ENCODE results near the gene DDX51.
"Not testable (repeated sequence)": the region's sequence is repeated elsewhere in the genome, so short reads cannot be mapped to it uniquely, and the experiment has no call there.

Gene DDX51

DNA sequence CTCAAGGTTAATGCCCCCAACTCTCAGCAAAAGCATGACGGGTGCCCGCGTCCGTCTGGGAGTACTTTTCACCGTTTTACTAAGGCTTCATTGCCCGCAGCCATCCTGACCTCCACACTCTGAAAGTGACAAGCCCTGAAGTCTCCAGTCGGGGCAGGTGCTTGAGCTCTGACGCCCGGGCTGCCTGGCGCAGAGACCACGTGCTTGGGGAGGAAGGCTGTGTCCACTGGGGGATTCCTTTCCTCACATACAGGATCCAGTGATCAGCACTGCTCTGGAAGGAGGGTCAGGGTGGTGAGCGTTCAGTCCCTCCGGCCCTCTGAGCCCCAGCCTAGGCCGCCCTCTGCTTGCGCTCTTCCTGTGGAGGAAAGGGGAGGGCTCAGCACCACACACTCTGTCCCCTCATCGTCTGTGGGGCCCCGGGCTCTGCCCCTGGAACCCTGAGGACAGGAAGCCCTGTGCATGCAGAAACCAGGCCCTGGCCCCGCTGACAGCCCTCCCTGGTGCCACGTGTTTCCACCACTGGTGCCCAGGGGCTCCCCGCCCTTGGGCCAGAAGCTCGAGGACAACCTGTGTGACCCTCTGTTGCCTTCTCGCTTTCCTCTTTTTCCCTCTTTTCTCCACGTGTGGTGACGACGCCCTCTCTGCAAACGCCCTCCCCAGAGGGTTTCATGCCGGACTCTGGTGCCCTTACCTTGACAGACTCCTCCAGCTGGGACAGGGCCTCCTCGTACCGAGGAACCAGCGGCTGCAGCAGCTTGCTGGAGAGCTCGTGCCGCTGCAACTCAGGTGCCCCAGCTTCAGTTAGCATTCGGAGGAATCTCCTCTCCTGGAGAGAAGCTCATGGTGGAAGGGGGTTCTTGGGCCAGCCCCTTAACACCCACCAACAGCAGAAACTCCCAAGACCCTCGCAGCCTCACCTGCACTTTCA lies 4.9 kb downstream of the DDX51 start:
- DNase-seq = no peak

DNA sequence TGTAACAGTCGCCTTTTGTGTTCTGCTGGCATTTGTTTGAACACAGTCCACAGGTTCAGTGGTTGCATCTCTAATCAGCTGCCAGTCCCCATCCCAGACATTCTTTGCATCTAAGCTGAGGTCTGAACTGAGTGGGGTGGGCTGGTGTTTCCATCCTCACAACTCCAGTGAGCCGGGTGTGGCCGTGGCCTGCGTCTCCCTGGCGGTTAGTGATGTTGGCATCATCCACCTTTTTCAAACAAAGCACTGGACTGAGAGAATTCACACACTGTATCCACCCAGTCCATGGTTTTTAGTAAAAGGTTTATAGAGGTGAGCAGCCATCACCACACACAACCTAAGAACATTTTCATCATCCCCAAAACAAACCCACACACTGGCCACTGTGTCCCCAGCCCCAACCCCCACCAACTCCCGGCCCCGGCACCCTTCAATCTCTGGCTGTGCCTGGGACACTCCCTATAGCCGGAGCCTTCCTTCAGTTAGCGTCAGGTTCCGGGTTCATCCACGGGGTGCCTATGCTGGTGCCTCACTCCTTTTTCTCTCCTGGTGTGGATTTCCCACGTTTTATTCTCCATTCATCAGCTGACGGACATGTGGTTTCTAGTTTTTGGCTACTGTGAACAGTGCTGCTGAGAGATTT lies 6.5 kb downstream of the DDX51 start:
- DNase-seq = no peak

GRCh38 chr12:132136226-132136625 lies 7.9 kb downstream of the DDX51 start:
- not testable (repeated sequence) for DNase-seq

DNA sequence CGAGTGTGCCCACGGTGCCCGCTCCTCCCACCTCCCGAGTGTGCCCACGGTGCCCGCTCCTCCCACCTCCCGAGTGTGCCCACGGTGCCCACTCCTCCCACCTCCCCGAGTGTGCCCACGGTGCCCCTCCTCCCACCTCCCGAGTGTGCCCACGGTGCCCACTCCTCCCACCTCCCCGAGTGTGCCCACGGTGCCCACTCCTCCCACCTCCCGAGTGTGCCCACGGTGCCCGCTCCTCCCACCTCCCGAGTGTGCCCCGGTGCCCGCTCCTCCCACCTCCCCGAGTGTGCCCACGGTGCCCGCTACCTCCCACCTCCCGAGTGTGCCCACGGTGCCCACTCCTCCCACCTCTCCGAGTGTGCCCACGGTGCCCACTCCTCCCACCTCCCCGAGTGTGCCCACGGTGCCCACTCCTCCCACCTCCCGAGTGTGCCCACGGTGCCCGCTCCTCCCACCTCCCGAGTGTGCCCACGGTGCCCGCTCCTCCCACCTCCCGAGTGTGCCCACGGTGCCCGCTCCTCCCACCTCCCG lies 9.4 kb downstream of the DDX51 start:
- DNase-seq = not testable (repeated sequence)

DNA sequence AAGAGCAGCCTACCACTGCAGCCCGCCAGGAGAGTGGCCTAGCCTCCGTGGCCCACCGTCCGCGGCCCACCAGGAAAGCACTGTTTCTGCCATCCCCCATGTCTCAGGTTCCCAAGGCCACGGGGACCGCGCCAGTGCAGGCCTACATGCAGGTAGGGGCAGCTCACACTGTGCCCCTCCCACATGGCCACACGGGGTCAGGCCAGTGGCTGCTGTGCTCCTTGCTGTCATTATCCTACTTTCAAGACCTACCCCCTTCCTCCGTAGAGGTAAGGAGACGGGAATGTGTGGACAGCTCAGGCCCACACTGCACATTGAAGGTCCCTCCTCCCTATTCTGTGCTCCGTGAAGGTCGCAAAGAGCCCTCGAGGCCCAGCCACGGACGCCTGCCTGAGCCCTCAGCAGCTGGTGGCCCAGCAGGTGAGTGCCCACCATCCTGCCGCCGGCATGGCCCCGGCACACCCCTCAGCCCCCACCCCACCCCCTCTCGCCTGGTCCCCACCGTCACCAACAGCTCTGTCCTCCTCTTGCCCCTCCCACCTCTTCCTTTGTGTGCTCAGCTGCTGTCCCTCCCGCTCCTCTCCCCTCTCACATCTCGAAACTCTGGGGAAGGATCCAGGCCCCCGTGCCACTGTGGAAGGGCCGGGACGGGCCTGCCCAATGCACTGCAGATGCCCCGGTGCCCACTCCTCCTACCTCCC lies 10.0 kb downstream of the DDX51 start:
- no peak for DNase-seq

DNA sequence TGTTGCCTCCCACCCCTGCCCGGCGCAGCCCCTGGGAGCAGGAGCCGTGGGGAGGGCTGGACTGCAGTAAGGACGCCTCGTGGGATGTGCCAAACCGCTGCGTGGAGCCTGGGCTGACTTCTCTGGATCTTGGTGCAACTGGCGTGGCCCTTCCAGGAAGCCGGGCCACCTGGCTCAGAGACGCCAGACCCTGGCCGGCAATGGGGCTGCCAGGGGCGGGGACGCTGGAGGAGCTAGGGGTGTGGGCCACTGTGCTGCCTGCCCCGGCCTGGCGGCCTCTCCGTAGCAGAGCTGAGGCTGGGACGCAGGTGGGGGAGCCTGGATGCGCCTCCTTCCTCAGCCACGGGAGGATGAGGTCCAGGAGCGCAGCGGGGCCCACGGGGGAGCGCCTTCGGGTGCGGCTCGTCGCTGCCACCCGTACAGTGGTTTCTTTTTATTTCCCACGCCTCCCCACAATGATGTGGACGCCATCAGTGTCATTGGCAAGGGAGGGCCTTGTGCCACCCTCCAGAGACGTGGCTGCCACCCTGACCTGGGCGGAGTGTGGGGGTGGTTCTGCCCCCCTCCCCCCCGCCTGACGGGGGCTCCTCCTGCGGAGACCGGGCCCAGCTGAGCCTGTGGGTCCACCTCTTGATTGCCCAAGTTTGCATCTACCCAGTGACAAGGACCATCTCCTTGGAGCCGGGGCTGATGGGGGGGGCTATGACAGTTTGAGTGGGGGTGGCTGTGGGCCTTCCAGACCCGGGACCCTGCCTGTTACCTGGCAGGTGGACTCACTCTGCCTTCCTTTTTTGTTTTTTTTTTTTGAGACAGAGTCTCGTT lies 11.3 kb downstream of the DDX51 start:
- DNase-seq = no peak

GRCh38 chr12:132131952-132132351 lies 12.2 kb downstream of the DDX51 start:
- DNase-seq = no peak

GRCh38 chr12:132131229-132131628 lies 12.9 kb downstream of the DDX51 start:
- DNase-seq = no peak

- DNase-seq = no peak
Measured at GRCh38 chr12:132130690-132131089, 13.4 kb downstream of the DDX51 start.

GRCh38 chr12:132129007-132129406 lies 15.1 kb downstream of the DDX51 start:
- DNase-seq = no peak

DNA sequence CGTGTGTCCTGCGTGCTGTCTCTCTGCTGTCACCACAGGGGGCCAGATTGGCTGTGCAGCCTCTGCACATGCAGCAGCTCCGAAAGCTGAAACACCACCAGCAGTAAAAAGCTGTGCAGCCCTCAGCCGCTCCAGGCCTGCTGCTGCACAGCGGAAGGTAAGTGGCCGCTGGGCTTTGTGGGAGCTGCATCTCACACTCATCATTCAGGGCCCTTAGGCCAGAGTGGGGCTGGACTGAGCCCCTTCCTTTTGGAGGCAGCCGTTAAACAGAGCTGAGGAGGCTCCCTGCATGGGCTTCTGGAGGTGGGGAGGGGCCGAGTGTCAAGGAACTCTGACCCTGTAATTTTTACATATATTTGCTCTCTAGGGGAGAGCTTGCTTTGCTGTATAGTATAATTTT lies 17.1 kb downstream of the DDX51 start:
- no peak for DNase-seq

GRCh38 chr12:132125736-132126135 lies 18.4 kb downstream of the DDX51 start:
- no peak for DNase-seq

GRCh38 chr12:132124766-132125425 lies 19.2 kb downstream of the DDX51 start:
- no peak for DNase-seq

DNA sequence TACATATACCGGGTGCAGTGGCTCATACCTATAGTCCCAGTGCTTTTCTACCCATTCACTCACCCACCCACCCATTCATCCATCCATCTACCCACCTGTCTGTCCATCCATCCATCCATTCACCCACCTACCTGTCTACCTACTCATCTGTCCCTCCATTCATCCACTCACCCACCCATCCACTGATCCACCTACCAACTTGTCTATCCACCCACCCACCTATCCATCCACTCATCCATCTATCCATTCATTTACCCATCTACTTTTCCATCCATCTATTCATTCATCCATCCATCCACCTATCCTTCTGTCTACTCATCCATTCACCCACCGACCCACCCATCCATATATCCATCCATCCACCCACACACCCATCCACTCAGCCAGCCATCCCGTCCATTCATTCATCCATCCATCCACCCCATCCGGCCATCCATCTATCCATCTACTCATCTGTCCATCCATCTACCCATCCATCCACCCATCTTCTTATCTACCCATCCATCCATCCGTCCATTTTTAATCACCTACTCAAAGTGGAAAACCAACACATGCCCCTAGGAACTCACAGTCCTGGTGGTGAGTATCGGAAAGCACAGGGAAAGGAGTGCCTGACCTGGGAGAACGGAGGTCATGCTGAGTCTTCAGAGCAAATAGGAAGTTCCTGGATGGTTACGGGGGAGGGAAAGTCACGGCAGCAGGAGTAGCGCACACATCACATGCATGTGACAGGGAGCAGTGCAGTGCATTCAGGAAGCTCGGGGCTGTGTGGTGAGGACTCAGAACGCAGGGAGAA lies 20.0 kb downstream of the DDX51 start:
- no peak for DNase-seq

- DNase-seq = no peak
Measured at GRCh38 chr12:132121283-132121682, 22.8 kb downstream of the DDX51 start.

DNA sequence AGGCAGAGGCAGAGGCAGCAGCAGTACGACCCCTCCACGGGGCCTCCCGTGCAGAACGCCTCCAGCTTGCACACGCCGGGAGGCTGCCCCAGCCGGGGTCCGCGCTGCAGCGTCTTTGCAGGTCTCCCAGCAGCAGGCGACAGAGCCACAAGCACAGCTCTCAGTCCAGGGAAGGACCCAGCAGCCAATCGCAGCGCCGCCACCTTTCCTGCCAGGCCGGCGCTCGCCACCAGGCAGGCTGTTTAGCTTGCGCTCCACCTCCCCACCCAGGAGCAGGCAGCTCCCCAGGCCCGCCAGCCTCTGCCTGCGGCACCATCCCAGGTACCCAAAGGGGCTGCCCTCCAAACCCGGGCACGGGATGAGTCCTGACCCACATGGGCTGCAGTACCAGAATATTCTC lies 25.2 kb downstream of the DDX51 start:
- no peak for DNase-seq

DNA sequence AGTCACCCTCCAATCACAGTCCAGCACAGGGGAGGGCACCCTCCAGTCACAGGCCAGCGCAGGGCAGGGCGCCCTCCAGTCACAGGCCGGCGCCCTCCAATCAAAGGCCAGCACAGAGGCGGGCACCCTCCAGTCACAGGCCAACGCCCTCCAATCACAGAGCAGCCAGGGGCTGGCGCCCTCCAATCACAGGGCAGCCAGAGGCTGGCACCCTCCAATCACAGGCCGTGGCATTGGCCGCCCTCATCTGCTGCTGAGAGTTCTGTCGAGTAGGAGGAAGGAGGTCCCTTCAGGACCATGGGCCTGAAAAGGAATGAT lies 26.6 kb downstream of the DDX51 start:
- peak; percentile 37 for DNase-seq

DNA sequence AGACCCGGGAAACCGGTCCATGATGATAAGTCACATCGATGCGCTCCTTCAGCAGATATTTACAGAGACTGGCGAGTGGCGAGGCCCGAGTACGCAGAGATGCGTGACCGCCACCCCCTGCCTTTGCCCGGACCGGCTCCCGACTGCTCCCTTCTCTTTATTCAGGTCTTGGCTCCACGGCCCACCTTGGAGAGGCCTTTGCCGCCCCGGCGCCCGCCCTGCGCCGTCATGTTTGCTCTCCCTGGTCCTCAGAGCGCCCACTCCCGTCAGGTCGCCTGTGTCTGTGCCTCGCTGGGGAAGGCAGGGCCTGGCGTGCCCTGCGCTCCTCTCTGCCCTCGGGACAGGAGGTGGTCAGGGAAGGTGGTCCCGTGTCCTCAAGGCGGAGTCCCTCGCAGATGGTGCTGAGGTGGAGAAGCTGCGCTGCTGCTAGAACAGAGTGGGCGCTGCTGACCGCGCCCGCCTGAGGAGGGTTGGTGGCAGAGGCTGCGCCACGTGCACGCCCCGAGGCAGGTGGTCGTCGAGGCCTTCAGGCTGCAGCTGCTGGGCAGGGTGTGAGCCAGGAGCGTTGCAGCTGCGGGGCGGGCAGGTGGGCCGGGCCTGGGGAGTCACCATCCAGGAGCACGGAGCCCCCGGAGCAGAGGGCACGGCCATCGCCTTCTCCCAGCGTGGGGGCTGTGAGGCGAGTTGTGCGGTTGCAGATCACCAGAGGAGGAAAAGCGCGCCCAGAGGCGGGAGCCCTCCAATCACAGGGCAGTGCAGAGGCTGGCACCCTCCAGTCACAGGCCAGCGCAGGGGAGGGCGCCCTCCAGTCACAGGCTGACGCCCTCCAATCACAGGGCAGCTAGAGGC lies 27.2 kb downstream of the DDX51 start:
- DNase-seq = no peak

- DNase-seq = no peak
Measured at GRCh38 chr12:132115500-132115899, 28.6 kb downstream of the DDX51 start.

- DNase-seq = no peak
Measured at GRCh38 chr12:132114667-132115066, 29.5 kb downstream of the DDX51 start.

Measured in activated CD4-positive, alpha-beta T cell treated with anti-CD3 and anti-CD28 coated beads for 48 hours (primary cell).